ENCODE data around the gene FLG2.
"Not testable (repeated sequence)": the region's sequence is repeated elsewhere in the genome, so short reads cannot be mapped to it uniquely, and the experiment has no call there.

Gene FLG2

DNA sequence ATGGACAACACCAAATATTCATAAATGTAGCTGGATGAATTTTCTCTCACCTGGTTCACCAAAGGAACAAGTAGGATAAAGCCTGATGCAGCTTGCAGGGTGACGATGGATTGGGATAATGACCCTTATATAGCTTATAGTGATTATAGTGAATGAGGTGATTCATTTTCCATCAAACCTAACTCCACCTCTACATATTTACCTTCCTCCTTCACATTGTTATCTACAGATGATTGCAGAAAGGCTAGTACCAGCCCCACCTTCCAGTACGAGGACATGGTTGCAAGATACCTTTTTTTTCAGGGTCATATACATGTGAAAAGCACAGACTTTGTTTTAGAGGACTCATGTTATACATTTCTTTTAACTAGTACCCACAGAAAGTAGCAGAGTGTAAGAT lies at the start of gene FLG2:
FLG2 (minus strand) TSS at position 101 of the 400 bp plus-strand sequence. CDS start 1,122 bp downstream, outside the sequence.
- no peak for DNase-seq

GRCh38 chr1:152408664-152409063 lies 48.9 kb upstream of the FLG2 start:
- no peak for DNase-seq

DNA sequence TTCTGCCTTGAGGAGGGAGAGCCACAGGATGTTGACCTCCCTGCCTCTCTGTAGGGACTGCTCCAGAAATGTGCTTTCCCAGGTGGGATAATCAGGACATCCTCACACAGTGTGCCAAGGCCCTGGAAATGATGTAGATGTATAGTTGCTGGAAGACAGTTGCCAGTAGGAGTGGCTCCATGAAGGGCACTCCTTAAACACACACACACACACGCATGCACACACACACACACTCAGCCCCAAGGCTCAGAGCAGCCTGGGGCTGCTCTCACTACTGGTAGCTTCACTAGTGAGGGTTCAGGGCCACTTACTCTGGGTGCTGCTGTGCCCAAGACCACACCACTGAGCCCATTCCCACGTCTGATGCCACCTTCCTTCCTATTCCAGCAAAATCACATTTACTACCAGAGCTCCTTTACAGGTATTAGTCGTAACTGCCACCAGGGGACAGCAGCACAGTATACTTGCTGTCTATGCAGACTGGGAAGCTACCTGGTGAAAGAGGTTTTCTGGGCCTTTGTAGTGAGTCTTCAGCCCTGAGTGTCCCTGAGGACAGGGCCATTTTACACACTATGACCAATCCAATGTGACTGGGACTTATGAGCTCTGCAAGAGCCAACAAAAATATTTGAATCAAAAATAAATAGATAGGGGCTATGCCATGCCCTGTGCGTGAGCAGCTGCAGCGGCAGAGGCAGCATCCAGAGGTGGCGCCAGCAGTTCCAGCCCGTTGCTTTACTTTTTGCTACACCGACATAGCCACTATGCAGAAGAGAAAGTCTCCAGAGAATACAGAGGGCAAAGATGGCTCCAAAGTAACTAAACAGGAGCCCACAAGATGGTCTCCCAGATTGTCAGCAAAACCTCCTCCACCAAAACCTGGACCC lies 39.2 kb upstream of the FLG2 start:
- DNase-seq: peak; percentile 11

- no peak for DNase-seq
These were observed 37.7 kb upstream of the FLG2 start for GRCh38 chr1:152397474-152397873.

GRCh38 chr1:152394151-152394550 lies 34.3 kb upstream of the FLG2 start:
- DNase-seq: no peak

- peak; percentile 6 for DNase-seq
These were observed 33.1 kb upstream of the FLG2 start for GRCh38 chr1:152392909-152393308.

DNA sequence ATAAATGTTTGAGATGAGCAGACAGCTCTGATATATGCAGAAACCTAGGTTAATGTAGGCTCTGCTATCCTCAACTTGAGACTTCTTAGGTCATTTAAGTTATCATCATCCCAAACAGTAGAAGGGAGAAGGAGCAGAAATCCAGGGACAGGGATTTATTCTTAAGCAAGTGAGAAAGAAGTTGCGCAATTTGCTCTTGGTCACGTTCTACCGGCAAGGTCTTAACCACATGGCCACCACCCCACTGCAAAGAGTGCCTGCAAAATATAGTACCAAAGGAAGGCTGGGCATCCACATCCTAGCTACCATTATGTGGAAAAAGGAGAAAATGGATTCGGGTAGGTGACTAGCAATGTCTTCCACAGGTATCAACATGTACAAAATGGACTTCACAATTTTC lies 29.1 kb upstream of the FLG2 start:
- DNase-seq: no peak

DNA sequence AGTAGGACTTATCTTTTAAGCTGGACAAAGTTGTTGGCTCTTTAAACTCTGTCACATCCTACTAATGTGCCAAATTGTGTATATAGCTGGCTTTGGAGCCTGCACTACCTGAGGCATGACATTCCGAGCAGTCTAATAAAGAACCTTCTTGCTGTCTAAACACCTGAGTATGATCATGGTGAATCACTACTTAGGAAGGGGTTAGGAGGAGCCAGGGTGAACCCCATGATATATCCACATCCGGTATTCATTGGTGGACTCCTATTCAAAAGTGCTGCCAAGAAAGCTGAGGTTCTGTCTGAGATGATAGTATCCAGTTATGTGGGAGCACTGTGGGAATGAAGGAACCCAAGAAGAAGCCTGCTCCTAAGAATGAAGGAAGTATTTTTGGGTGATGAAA lies 27.1 kb upstream of the FLG2 start:
- no peak for DNase-seq

GRCh38 chr1:152380932-152381331 lies 21.1 kb upstream of the FLG2 start:
- DNase-seq: no peak

DNA sequence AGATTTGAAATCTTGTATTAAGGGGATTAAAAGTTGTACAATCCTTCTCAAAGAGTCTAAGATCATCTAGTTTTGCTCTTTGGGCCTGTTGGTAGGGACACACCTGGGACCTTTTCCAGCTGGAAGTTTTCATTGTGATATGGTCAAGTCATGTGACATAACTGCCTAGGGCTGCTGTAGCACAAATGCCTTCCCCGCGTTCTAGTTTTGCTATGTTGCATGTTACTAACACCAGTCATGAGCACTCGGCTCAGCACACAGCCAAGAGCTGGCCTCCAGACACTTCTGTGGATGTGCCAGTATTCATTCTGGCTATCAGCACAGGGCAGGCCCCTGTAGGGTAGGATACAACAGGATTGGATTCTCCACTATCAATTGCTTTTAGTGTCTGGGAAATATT lies 14.6 kb upstream of the FLG2 start:
- no peak for DNase-seq

DNA sequence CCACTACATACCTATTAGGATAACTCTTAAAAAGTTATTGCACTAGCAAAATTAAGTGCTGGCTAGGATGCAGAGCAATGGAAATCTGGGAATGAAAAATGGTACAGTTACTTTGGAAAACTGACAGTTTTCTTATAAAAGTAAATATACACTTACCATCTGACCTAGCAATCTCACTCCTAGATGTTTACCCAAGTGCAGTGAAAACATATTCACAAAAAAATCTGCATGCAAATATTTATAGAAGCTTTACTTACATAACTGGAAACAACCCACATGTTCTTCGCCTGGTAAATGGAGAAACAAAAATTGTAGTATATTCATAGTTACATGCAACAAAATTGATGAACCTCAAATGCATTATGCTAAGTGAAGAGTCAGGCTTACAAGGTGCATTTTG lies 12.9 kb upstream of the FLG2 start:
- no peak for DNase-seq

DNA sequence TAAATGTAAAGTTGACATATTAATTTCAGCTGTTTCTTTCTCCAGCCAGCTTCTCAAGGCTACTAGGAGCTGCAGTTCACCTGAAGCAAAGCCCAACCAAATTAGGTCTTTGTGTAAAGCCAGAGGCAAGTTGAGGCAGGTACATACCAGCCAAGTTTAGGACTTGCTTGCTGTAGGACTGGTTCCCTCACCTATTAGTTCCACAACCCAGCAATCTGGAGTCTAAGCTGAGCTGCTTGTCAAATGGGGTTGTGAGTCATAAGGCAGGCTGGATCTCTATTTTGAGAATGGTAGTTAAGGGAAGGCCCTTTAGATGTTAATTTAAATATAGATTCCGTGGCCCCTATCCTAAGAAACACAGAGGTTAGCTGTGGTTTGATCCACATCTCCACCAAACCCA lies 7.6 kb upstream of the FLG2 start:
- DNase-seq: no peak

GRCh38 chr1:152356736-152357135 lies 3.1 kb downstream of the FLG2 start:
- DNase-seq: no peak

DNA sequence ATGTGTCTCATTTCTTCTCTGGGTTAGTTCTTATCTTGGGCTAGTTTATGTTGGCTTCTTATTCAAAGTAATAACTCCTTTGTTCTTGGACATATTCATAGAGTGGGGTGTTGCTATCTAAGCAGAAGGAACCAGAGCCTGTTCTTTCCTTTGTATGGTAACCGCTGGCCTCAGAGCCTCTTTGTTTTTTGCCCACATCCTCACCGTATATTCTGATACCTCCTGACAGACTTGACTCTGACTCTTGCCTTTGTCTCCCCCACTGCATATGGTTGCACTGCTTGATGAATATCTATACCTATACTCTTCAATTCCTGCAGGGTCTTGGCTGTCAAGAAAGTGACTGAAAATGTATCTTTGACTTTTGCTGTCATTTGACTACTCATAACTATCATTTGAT lies 10.2 kb downstream of the FLG2 start:
- DNase-seq: no peak

DNA sequence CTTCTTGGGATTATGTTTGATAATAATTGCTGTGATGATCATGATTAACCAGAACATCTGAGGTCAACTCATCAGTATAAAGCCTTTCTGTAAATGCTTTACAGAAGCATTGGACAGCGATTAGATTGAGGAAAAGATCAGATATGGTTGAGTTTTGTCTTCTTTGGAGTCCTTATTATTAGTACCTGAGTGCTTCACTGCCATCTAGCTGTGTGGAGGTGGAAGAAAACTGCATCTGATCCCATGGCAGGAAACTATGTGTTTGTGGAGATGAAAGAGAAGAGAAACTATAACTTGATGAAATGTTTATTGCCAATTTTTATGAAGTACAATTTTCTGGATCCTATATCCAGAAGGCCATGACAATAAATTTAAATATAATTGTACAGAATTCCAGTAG lies 11.4 kb downstream of the FLG2 start:
- DNase-seq: no peak

GRCh38 chr1:152347116-152347728 lies 12.6 kb downstream of the FLG2 start:
- peak; percentile 33 for DNase-seq

- DNase-seq: no peak
These were observed 15.4 kb downstream of the FLG2 start for GRCh38 chr1:152344438-152344837.

GRCh38 chr1:152343006-152343405 lies 16.8 kb downstream of the FLG2 start:
- DNase-seq: no peak

GRCh38 chr1:152335399-152335798 lies 24.4 kb downstream of the FLG2 start:
- no peak for DNase-seq

GRCh38 chr1:152328801-152329391 lies 30.9 kb downstream of the FLG2 start:
- DNase-seq: no peak

DNA sequence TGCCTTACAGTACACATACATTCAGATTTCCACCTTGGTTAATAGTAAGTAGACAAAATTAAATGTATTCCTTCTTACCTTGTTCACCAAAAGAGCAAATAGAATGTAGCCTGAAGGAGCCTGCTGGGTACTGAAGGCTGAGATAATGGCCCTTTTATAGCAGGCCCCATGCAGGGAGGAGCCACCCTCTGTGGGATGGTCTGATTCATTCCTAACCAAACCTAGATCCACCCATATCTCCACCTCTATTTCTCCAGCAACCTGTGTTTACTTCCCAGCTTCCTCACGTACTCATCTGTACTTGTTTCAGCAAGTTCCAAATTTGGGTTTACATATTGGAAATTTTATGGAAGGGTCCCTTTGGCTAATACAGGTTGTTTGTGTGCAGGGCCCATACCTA lies 34.7 kb downstream of the FLG2 start, which contains the start of gene FLG:
FLG (minus strand) TSS at position 129 of the 400 bp plus-strand sequence. CDS start 9,783 bp downstream, outside the sequence.
- DNase-seq: no peak

DNA sequence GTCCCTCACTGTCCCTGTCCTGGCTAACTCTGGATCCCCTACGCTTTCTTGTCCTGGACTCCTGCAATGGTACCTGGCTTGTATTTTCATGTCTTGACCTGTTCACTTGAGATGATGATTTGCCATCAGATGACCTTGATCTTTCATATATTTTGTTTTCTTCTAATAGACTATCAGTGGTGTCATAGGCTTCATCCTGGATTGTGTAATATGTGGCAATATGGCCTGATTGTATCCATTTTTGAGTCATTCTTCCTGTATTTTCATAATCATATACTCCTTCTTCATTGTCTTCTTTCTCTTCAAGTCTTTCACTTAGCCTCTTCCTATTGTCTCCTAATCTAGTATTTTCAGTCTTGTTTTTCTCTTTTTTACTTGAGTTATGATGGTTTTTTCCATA lies 45.8 kb downstream of the FLG2 start:
- no peak for DNase-seq

GRCh38 chr1:152313319-152313801 lies 46.4 kb downstream of the FLG2 start:
- DNase-seq: no peak

- not testable (repeated sequence) for DNase-seq
These were observed 47.6 kb downstream of the FLG2 start for GRCh38 chr1:152312169-152312568.
